Neural crest cell (in vitro differentiated cells): ENCODE results near the gene ITGA3. TPM values are rescaled to one million over a fixed set of nuclear protein-coding genes. Genes with fewer than 3 reads are reported as not detected.
A peak's percentile ranks its signal among the peaks of the same experiment; 100 is the strongest.

Source experiments
- DNase-seq: peaks from one replicate; pipeline ENCODE4 v3.0.0; 2021; ENCODE audit warnings: low read depth, mixed read lengths, low spot score
- H3K27ac Mint-ChIP-seq: one replicate; pipeline ENCODE4 v1.8.0; 2021; ENCODE audit warnings: mild to moderate bottlenecking, mixed read lengths; ENCODE audit not compliant: unreplicated experiment
- H3K27me3 Mint-ChIP-seq: 2 replicates; pipeline ENCODE4 v1.8.0; 2021; ENCODE audit warnings: low read depth, mild to moderate bottlenecking, mixed read lengths
- H3K36me3 Mint-ChIP-seq: 2 replicates; pipeline ENCODE4 v1.8.0; 2021; ENCODE audit warnings: low read depth, mild to moderate bottlenecking, mixed read lengths
- H3K4me1 Mint-ChIP-seq: 2 replicates; pipeline ENCODE4 v1.8.0; 2021; ENCODE audit warnings: mixed read lengths
- H3K4me3 Mint-ChIP-seq: one replicate; pipeline ENCODE4 v1.8.0; 2021; ENCODE audit warnings: mild to moderate bottlenecking, mixed read lengths
- H3K9me3 Mint-ChIP-seq: 2 replicates; pipeline ENCODE4 v1.8.0; 2021; ENCODE audit warnings: mixed read lengths
- total RNA-seq: library from RNA; stranded (reverse); gene quantifications from 2 replicates; pipeline ENCODE4 v1.2.1, GENCODE V29; 2021
- TF ChIP-seq, protein P1 (sequence below): fragments of 200-600 bp; sonication (generic); conservative IDR thresholded peaks from 2 replicates; pipeline ENCODE4 v1.5.0; 2021; ENCODE audit warnings: antibody characterized with exemption, mild to moderate bottlenecking

The ITGA3 gene
- total RNA-seq, 1 donor from 2014 or later: 4.8 TPM

DNA sequence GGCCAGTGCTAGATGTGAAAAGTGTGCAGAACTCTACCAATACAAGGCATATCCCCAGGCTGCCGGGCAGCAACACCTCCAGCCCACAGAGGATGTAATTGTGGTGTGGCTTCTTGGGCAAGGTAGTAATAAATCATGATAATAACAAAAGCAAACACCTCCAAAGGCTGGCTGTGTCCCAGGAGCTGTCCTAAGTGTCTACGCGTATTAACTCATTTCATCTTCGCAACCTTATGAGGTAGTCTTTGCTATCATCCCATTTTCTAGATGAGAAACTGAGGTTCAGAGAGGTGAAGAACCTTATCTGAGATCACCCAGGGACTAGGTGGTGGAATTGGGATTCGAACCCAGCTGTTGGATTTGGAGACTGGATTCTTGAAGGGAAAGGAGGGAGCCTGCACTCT lies 44.6 kb downstream of the ITGA3 start:
- Mint-ChIP-seq H3K9me3 (no peaks in the 10 kb centered on the region), H3K36me3 (no peaks in the 10 kb centered on the region), H3K27ac (no peak overlapping the region), H3K4me1 (peaks cover 10% of the 10 kb centered on the region), H3K27me3 (no peaks in the 10 kb centered on the region), H3K4me3 (no peak overlapping the region)
- no peak for DNase-seq
- TF ChIP-seq, protein P1, sequence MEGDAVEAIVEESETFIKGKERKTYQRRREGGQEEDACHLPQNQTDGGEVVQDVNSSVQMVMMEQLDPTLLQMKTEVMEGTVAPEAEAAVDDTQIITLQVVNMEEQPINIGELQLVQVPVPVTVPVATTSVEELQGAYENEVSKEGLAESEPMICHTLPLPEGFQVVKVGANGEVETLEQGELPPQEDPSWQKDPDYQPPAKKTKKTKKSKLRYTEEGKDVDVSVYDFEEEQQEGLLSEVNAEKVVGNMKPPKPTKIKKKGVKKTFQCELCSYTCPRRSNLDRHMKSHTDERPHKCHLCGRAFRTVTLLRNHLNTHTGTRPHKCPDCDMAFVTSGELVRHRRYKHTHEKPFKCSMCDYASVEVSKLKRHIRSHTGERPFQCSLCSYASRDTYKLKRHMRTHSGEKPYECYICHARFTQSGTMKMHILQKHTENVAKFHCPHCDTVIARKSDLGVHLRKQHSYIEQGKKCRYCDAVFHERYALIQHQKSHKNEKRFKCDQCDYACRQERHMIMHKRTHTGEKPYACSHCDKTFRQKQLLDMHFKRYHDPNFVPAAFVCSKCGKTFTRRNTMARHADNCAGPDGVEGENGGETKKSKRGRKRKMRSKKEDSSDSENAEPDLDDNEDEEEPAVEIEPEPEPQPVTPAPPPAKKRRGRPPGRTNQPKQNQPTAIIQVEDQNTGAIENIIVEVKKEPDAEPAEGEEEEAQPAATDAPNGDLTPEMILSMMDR: no peak

DNA sequence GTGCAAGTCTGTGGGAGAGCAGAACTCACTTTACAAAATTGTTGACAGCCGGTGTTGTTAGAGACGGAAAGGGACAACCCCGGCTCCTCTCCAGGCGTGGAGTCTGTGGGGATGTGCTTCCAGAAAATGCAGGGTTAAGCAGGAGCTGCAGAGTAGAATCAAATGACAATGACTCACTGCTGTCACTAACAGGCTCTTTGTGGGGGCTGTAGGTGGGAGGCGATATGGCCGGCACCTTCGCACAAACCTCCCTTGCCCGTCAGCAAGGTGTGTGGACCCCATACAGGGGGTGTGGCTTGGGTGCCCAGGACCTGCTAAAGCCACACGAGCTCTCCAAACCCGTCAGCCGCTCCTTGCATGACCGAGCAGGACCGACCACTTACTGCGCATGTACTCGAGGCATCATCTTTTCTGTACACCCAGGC lies 45.0 kb downstream of the ITGA3 start:
- H3K27me3 Mint-ChIP-seq: no peaks in the 10 kb centered on the region
- peak overlapping the region; percentile 27 for H3K4me3 Mint-ChIP-seq
- H3K36me3 Mint-ChIP-seq: no peaks in the 10 kb centered on the region
- H3K4me1 Mint-ChIP-seq: peaks cover 6% of the 10 kb centered on the region
- TF ChIP-seq, protein P1: no peak
- DNase-seq: no peak
- H3K9me3 Mint-ChIP-seq: no peaks in the 10 kb centered on the region
- no peak overlapping the region for H3K27ac Mint-ChIP-seq

DNA sequence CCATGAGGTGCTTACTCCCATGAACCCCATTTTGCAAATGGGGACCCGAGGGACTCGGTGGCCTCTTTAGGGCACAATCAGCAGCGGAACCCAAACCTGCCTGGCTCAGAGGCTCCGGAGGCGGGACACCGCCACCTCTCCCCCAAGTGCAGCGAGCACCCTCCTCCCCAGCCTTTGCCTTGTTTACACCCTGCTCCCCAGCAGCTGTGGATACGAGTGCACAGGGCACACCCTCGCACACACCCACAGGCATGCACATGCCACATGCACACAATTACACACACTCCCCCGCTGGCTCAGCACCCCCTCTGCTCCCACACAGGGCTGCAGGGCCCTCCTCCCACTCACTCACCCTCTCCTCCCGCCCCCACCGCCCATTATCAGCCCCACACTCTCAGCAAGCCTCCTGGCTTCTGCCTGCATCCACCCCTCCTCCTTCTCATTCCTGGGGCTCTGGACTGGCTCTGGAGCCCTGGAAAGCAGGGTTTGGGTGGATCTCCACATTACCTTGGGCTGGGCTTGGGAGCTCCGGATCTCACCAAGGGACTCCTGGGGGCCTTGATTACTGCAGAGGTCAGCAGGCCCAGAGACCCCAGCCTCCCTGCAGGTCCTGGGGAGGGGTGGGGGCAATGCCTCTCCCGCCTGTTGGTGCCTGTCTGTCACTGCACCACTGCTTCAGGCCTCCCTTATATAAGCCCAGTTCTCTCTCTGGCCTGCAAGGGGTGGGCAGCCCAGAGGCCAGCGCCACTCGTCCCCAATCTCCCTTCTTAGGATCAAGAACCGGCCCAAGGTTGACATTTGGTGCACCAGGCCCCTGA lies 45.6 kb downstream of the ITGA3 start:
- no peaks in the 10 kb centered on the region for H3K27me3 Mint-ChIP-seq
- H3K36me3 Mint-ChIP-seq: no peaks in the 10 kb centered on the region
- no peak for DNase-seq
- TF ChIP-seq, protein P1: no peak
- H3K9me3 Mint-ChIP-seq: no peaks in the 10 kb centered on the region
- peaks cover 9% of the 10 kb centered on the region for H3K4me1 Mint-ChIP-seq
- H3K4me3 Mint-ChIP-seq: peak overlapping the region; percentile 27
- H3K27ac Mint-ChIP-seq: no peak overlapping the region

DNA sequence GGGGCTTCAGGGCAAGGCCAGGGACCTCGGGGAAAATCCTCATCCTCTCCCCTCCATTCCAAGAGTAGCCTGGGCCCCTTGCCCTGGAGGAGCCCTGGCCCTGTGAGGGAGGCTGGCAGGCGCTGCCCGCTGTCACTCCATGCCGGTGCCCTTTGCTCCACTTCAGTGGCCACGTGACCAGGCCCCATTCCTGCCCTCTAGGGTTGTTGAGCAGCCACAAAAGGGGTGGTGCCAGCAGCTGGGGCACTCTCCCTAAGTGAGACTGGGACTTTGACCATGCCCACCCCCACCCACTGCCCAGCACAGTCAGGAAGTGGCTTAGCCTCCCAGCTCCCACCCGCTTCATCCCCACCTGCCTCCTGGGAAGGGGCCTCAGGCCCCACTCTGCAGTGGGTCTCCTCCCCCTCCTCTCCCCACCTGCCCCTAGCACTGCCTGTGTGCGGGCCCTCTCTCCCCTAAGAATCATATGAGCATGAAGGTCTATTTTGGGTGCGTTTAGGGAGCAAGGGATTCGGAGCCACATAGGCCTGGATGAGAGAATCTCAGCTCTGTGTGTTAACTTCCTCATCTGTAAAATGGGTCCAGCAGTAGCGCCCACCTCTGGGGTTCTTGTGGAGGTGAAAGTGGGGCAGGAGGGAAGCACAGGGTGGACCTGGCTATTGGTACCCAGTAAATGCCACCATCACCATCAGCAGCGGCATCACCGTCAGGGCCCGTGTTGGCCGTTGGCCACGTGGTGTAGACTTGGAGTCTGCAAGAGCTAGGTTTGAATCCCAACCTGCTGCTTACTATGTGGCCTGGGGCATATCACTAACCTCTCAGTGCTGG lies 46.5 kb downstream of the ITGA3 start:
- H3K36me3 Mint-ChIP-seq: no peaks in the 10 kb centered on the region
- peaks cover 9% of the 10 kb centered on the region for H3K4me1 Mint-ChIP-seq
- TF ChIP-seq, protein P1: no peak
- no peak overlapping the region for H3K27ac Mint-ChIP-seq
- no peak overlapping the region for H3K4me3 Mint-ChIP-seq
- H3K9me3 Mint-ChIP-seq: no peaks in the 10 kb centered on the region
- no peak for DNase-seq
- no peaks in the 10 kb centered on the region for H3K27me3 Mint-ChIP-seq

DNA sequence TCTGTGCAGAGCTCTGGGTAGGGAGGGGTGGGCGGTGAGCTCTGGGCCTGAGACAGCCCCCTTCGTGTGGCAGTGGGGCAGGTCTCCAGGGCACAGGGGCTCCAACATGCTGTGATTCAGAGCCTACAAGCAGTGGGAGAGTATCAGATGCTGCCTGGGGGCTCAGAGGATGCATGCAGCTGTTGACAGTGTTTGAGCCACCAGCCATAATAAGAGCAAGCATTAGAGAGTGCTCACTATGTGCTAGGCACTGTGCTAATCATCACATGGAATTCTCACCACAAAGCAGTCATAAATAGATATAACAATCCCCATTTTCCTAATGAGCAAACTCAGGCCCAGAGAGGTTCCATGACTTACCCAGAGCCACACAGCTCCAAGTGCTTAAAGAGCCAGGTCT lies 47.3 kb downstream of the ITGA3 start:
- Mint-ChIP-seq H3K27ac (no peak overlapping the region), H3K36me3 (no peaks in the 10 kb centered on the region), H3K27me3 (no peaks in the 10 kb centered on the region), H3K4me3 (no peak overlapping the region), H3K9me3 (no peaks in the 10 kb centered on the region), H3K4me1 (peaks cover 9% of the 10 kb centered on the region)
- DNase-seq: no peak
- TF ChIP-seq, protein P1: no peak
